Neural progenitor cell (in vitro differentiated cells): Measurements from ENCODE around the gene RPA1.

Source experiments
- EZH2 ChIP-seq: fragments of 200-600 bp; sonication (generic); IDR thresholded peaks from 2 replicates; pipeline ENCODE4 v1.6.1; 2017; ENCODE audit warnings: antibody characterized with exemption, mild to moderate bottlenecking, moderate library complexity
- TF ChIP-seq, protein P1 (sequence below): fragments of 200-600 bp; sonication (generic); IDR thresholded peaks from 2 replicates; pipeline ENCODE4 v1.5.1; 2017; ENCODE audit warnings: antibody characterized with exemption, mild to moderate bottlenecking

DNA sequence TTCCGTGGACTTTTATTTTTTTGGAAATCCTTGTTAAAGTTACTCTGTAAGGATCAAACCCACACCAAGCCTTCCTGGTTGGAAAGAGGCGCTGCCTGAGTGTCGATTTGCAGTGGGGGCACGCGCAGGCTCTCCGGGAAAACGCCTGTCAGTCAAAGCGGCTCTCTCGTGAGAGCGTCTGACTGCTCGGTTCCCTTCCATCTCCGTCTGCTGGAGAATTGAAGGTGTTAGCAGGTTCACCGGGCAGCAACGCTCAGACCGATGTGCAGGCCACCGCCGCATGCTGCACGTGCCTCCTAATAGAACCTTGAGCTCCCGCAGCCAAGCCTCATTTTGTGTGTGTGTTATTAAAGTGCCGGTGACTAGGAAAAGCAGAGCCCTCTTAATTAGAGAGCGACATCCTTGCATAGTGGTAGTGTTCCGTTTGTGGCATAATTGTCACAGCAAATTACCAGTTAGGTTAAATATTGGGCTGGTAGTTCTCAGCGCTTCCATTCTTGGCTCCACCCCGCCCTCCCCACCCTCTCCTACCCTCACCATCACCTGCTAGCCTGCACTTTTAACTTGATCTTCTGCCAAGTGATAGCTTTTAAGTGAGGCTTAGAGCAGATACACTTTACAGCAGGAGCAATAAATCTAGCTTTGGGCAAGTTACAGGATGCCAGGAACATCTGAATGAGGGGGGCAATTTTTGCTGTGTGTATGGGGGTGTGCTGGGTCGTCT lies 75.5 kb downstream of the RPA1 start:
- TF ChIP-seq, protein P1, sequence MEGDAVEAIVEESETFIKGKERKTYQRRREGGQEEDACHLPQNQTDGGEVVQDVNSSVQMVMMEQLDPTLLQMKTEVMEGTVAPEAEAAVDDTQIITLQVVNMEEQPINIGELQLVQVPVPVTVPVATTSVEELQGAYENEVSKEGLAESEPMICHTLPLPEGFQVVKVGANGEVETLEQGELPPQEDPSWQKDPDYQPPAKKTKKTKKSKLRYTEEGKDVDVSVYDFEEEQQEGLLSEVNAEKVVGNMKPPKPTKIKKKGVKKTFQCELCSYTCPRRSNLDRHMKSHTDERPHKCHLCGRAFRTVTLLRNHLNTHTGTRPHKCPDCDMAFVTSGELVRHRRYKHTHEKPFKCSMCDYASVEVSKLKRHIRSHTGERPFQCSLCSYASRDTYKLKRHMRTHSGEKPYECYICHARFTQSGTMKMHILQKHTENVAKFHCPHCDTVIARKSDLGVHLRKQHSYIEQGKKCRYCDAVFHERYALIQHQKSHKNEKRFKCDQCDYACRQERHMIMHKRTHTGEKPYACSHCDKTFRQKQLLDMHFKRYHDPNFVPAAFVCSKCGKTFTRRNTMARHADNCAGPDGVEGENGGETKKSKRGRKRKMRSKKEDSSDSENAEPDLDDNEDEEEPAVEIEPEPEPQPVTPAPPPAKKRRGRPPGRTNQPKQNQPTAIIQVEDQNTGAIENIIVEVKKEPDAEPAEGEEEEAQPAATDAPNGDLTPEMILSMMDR = no peak
- no peak for TF ChIP-seq EZH2
